Iris pigment epithelial cell (primary cell): Measurements from ENCODE around the gene MID1.
A peak's percentile ranks its signal among the peaks of the same experiment; 100 is the strongest.

Experiments
- DNase-seq: peaks from one replicate; pipeline ENCODE4 v3.0.0-alpha.2; 2011; ENCODE audit warnings: low read depth

Gene MID1

GRCh38 chrX:10620121-10620699, at the start of gene MID1:
MID1 (minus strand) TSS chrX:10620585; CDS start chrX:10567547, 53,038 bp downstream.
- peak; percentile 90 for DNase-seq

DNA sequence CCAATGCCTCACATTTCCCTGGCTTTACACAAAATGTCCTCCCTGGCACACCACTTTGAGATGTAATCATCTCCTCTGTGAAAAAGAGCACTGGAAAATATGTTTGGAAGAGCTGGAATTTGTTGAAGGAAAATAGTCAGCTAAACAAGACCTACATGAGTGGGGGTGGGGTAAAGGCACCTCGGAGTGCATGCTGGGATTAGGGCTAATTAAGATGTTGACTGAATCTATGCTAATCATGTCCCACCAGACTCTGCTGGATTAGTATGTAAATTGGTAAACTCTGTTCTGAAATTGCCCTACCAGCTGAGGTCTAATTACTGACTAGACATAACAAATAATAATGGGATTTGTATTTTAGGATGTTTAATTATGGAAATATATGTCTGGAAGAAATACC, 46.8 kb upstream of the MID1 start:
- DNase-seq: no peak

- no peak for DNase-seq
Measured at GRCh38 chrX:10666102-10666501, 45.7 kb upstream of the MID1 start.

DNA sequence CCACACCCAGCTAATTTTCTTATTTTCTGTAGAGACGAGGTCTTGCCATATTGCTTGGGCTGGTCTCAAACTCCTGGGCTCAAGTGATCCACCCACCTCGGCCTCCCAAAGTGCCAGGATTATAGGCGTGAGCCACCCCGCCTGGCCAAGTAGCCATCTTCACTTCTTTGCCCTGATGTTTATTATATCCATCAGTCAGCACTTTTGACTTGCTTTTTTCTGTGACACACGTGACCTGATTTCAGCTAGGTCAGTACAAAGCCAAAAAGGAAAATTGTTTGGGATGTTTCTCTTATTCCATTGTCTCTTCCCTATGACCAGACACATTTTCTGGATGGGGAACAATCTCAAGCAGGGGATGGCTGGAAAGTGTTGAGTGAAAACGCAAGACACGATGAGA, 45.3 kb upstream of the MID1 start:
- no peak for DNase-seq

- DNase-seq: no peak
Measured at GRCh38 chrX:10660171-10660570, 39.8 kb upstream of the MID1 start.

DNA sequence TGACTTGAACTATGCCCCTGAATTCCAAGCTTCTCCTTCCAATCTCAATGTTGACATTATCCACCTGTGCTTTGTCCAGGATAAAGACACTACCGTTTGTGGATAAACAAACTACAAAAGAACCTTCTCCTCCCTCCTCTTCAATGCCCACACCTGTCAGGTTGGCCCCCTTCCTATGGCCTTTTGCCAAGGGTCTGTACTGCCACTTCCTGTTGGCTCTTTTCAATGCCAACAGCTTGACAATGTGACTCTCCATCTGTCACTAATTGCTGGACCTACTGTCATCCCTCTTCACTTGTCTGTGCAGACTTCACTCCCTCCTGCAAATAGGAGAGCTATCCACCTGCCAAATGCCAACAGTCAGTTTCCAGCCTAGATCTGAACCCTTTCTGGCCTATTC, 35.8 kb upstream of the MID1 start:
- no peak for DNase-seq

- DNase-seq: no peak
Measured at GRCh38 chrX:10654960-10655359, 34.6 kb upstream of the MID1 start.

DNA sequence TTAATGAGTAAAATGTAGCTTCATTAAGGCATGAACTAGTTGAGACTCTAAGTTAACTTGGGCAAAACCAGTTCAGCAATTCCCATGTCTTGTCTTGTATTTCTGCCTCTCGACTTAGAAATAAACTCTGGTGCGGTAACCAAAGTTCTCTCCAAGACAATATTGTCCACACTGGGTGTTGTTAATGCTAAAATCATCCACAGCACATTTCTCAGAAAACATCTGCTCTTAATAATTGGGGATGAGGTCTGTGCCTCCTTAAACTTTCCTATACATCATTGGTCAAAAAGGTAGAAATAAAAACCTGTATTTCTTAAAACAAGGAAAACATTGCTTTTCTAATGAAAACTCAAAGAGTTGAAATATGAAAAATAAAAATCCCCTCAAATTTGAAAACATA, 32.9 kb upstream of the MID1 start:
- no peak for DNase-seq

- DNase-seq: peak; percentile 15
Measured at GRCh38 chrX:10649265-10649664, 28.9 kb upstream of the MID1 start.

GRCh38 chrX:10648614-10649013, 28.2 kb upstream of the MID1 start:
- DNase-seq: peak; percentile 80

GRCh38 chrX:10636851-10637250, 16.5 kb upstream of the MID1 start:
- no peak for DNase-seq

GRCh38 chrX:10636337-10636736, 16.0 kb upstream of the MID1 start:
- DNase-seq: peak; percentile 64

GRCh38 chrX:10634392-10635161, 14.2 kb upstream of the MID1 start:
- peak; percentile 90 for DNase-seq

DNA sequence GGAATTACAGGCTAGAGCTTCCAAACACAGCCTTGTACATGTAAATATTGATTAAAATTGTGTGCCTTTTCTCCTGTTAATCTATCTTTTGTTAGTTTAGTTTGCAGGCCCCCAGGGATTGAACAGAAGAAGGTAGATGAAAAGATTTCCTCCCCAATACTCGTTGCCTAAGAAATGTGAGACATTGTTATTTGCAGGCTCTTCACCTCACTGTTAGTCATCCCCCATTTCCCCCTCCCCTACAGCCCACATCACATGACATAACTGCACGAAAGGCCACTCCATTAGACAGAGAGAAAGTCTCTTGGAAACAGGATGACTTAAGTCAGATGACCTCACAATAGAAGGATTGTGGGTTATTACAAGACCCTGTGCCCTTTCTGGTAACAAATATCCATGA, 13.3 kb upstream of the MID1 start:
- DNase-seq: peak; percentile 93

DNA sequence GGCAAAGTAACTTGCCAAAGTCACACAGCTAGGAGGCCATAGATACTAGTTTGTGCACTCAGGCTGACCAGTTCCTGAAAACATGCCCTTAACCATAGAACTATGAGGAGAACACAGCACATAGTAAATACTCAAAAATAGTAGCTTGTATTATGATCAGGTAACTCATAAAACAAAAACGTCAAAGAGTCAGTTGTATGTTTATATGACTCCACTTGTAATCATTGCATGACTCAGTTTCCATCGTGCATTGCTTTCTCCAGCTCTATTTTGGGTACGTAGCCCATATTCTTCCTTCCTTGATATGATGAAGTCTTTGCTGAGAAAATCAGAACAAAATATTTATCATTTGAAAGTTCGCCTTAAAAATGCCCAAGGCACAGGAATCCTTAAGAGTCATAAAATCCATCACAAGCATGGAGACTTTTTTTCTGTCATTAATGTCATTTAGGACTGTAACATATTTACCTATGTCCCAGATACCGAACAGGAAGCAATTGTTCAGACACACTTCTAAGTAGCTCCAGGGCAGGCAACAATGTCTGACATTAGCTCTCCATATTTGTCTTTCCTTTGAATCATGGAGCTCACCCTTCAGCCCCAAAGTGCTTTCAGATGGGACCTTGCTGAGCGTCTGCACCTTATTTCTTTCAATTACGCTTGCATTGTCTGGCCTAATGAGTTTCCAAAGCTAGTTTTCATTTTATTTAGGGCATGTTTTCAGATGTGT, 11.2 kb upstream of the MID1 start:
- DNase-seq: no peak

- DNase-seq: no peak
Measured at GRCh38 chrX:10630320-10630719, 9.9 kb upstream of the MID1 start.

- DNase-seq: no peak
Measured at GRCh38 chrX:10629905-10630304, 9.5 kb upstream of the MID1 start.

GRCh38 chrX:10628906-10629305, 8.5 kb upstream of the MID1 start:
- no peak for DNase-seq

- no peak for DNase-seq
Measured at GRCh38 chrX:10622197-10622596, 1.8 kb upstream of the MID1 start.

DNA sequence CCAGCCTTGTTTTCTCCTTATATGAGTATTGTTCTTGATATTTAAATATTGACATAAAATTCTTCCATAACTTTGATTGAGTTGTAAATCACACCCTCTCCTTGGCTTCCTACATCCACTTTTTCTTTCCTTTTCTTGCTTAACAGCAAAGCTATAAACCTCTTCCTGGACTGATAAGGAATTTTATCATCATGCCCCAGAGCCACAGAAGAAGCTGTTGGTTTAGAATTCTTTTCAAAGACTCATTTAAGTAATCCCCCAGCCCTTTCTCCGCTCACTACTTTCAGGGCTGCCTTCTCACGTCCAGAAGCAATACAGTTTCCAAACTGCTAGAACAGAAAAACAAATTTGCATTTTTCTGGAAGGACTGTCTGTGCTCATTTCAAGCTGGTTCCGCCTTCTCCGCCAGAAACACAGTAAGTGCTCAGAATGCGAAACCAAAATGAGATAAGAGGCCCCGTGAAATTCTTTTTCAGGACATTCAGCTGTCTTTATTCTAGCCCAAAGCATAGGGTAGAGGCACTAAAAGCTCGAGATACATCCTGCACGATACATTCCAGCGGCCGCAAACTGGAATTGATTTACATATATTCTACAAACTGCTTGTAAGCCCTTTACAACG, 849 bp downstream of the MID1 start:
- DNase-seq: peak; percentile 36

DNA sequence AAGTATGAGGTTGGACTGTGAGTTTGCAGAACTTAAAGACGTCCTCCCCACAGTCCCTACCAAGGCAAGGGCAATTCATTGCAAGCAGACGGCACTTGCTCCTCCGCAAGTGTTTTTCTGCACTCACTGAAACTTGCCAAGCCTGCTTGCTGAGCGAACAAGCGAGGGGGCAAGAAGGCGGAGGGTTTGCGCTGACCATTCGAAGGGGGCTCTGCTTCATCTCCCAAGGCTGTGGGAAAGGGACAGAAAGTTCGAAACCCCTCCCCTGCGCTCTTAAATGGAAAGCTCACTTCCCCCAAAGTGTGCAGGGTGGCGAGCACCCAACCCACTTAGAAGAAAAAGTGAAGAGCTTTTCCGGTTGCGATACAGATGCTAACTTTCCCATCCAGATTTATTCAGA, 1.4 kb downstream of the MID1 start:
- DNase-seq: peak; percentile 35

- DNase-seq: peak; percentile 59
Measured at GRCh38 chrX:10617999-10618351, 2.4 kb downstream of the MID1 start.
